ENCODE data around the gene CCR7.

CCR7 gene

DNA sequence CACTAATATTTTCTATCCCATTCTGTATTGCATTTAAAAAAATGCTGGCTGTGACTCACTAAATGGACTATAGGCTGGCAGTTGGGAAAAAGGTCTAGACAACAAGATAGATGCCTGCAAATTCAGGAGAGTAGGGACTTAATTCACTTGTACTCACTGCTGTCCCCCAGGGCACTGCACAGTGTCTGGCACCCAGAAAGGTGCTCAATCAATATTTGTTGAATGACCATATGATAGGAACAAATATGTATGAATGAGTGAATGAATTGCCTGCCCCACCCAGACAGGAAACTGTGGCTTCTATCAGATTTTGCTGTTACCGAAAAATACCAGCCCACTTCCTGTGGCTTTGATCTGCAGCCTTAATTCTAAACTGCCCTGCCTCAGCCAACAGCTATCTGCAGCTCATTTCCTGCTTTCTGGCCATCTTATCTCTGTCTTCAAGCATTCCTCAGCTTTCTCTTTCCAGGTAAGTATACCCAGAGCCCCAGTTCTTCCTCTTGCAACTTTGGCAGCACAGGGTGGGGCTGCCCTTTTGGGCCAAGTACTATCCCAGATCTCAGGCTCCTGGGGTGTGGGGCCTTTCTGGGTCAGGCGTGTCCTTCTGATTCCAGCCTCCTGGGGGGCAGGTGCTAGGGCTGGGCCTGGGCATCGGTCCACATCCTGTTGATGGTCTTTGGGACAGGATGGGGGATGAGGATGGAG lies 48.5 kb downstream of the CCR7 start:
- H3K4me3 ChIP-seq (ENCODE audit: low read depth, low read length) = no peak overlapping the region
- DNase-seq (ENCODE audit: low read depth) = peak; percentile 83
- TF ChIP-seq, protein P1, sequence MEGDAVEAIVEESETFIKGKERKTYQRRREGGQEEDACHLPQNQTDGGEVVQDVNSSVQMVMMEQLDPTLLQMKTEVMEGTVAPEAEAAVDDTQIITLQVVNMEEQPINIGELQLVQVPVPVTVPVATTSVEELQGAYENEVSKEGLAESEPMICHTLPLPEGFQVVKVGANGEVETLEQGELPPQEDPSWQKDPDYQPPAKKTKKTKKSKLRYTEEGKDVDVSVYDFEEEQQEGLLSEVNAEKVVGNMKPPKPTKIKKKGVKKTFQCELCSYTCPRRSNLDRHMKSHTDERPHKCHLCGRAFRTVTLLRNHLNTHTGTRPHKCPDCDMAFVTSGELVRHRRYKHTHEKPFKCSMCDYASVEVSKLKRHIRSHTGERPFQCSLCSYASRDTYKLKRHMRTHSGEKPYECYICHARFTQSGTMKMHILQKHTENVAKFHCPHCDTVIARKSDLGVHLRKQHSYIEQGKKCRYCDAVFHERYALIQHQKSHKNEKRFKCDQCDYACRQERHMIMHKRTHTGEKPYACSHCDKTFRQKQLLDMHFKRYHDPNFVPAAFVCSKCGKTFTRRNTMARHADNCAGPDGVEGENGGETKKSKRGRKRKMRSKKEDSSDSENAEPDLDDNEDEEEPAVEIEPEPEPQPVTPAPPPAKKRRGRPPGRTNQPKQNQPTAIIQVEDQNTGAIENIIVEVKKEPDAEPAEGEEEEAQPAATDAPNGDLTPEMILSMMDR (IDR thresholded peaks at IDR 0.05; ENCODE audit: insufficient read depth, low read depth, low read length, missing control alignments) = no peak

GRCh38 chr17:40515491-40516041 lies 49.7 kb downstream of the CCR7 start:
- no peak overlapping the region for H3K4me3 ChIP-seq (ENCODE audit: low read depth, low read length)
- no peak for DNase-seq (ENCODE audit: low read depth)
- TF ChIP-seq, protein P1 (IDR thresholded peaks at IDR 0.05; ENCODE audit: insufficient read depth, low read depth, low read length, missing control alignments) = no peak

DNA sequence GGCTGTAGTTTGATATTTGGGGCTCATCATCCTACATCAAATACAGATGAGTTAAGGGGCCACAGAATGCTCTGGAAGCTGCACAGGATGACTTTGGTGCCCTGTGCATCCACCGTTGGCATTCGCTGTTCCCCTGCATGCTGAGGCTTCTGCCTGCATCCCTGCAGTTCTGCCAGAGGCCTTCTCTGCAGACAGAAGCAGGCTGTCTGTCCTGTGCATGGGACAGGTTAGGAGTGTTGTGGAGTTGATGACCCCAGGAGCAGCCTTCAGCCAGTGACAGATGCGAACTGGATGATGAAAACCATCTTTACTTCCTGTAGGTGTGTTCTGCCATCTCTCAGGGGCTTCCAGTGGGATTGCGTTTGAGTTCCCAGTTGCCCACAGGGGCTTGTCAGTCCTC lies 50.3 kb downstream of the CCR7 start:
- TF ChIP-seq, protein P1 (IDR thresholded peaks at IDR 0.05; ENCODE audit: insufficient read depth, low read depth, low read length, missing control alignments) = no peak
- no peak overlapping the region for H3K4me3 ChIP-seq (ENCODE audit: low read depth, low read length)
- DNase-seq (ENCODE audit: low read depth) = no peak

GRCh38 chr17:40514013-40514875 lies 51.0 kb downstream of the CCR7 start:
- TF ChIP-seq, protein P1 (IDR thresholded peaks at IDR 0.05; ENCODE audit: insufficient read depth, low read depth, low read length, missing control alignments) = no peak
- no peak for DNase-seq (ENCODE audit: low read depth)
- H3K4me3 ChIP-seq (ENCODE audit: low read depth, low read length) = no peak overlapping the region

DNA sequence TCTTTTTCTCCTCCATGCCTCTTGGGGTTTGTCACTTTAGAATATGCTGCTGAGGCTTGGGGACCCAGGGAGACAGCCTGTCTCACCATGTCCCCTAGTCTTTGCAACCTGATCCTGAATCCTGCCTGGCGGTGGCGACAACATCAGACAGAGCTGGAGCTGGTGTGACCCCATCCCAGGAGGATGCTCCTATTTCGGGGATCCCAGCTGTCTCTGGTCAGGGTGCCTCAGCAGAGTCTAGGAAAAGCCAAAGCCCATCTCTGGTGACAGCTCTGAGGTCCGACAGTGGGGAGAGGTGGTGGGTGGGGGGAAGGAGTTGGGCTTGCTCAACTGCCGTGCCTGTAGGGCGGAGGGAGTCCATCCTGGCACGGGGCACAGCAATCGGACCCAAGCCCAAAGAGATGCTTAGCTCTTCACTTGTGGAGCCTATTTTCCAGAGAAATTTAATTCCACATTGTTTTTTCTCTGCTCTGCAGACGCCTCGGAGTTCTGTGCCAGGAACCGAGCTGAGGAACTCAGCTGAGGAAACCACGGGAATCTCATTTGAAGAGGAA lies 53.5 kb downstream of the CCR7 start:
- TF ChIP-seq, protein P1 (IDR thresholded peaks at IDR 0.05; ENCODE audit: insufficient read depth, low read depth, low read length, missing control alignments) = no peak
- DNase-seq (ENCODE audit: low read depth) = no peak
- H3K4me3 ChIP-seq (ENCODE audit: low read depth, low read length) = no peak overlapping the region

- TF ChIP-seq, protein P1 (IDR thresholded peaks at IDR 0.05; ENCODE audit: insufficient read depth, low read depth, low read length, missing control alignments) = no peak
- H3K4me3 ChIP-seq (ENCODE audit: low read depth, low read length) = no peak overlapping the region
- no peak for DNase-seq (ENCODE audit: low read depth)
Observed at GRCh38 chr17:40511136-40511535, 54.1 kb downstream of the CCR7 start.

All from GM12865 (cell line).